IMR-90 (cell line): Measurements from ENCODE around the gene DNM3. TPM values are rescaled to one million over a fixed set of nuclear protein-coding genes. Genes with fewer than 3 reads are reported as not detected.

Source experiments
- ATAC-seq: fragments of 200-7000 bp; cut with Tn5 transposase; 2 replicates; pipeline ENCODE4 v1.9.1; 2020; ENCODE audit warnings: low read depth, mild to moderate bottlenecking, moderate library complexity
- BruUV-seq: library from RNA; stranded (reverse); fragments of 400-500 nt; replicated peaks from 2 replicates; lab custom pipeline; 2021; lab: Mats Ljungman, UMichigan
- CTCF ChIA-PET: fragments of 300-600 bp; formaldehyde crosslinking; extraction: SDS; loops from one replicate; lab custom pipeline; 2021; ENCODE audit warnings: antibody characterized with exemption; lab: Yijun Ruan, JAX
- POLR2A ChIA-PET: fragments of 300-600 bp; sonication (Branson Sonifier 250); formaldehyde crosslinking; loops from one replicate; lab custom pipeline; 2022; ENCODE audit warnings: antibody characterized with exemption; ENCODE audit not compliant: unreplicated experiment; lab: Charles Lee
- DNase-seq: peaks from one replicate; pipeline ENCODE4 v3.0.0; 2013
- H2AFZ ChIP-seq: replicated peaks from 2 replicates; pipeline ENCODE3; 2013; ENCODE audit warnings: low read length, mild to moderate bottlenecking; ENCODE audit not compliant: poor library complexity
- H2AK5ac ChIP-seq: 2 replicates; pipeline ENCODE4 v1.6.1; 2013; ENCODE audit warnings: low read depth, low read length, inconsistent platforms
- H2AK9ac ChIP-seq: replicated peaks from 2 replicates; pipeline ENCODE3; 2013; ENCODE audit warnings: mild to moderate bottlenecking, low read depth, low read length, moderate library complexity; ENCODE audit not compliant: poor library complexity
- H2BK120ac ChIP-seq: 2 replicates; pipeline ENCODE4 v1.6.1; 2013; ENCODE audit warnings: low read depth, low read length, inconsistent platforms
- H2BK15ac ChIP-seq: 3 replicates; pipeline ENCODE4 v1.6.1; 2013; ENCODE audit warnings: low read depth, low read length, inconsistent platforms
- H2BK20ac ChIP-seq: 2 replicates; pipeline ENCODE4 v1.6.1; 2013; ENCODE audit warnings: low read depth, mild to moderate bottlenecking, inconsistent platforms, low read length, moderate library complexity
- H2BK5ac ChIP-seq: 2 replicates; pipeline ENCODE4 v1.6.1; 2013; ENCODE audit warnings: mild to moderate bottlenecking, low read depth, low read length, inconsistent platforms; ENCODE audit not compliant: poor library complexity, severe bottlenecking
- H3K14ac ChIP-seq: replicated peaks from 2 replicates; pipeline ENCODE4 v1.6.1; 2013; ENCODE audit warnings: low read depth, low read length, inconsistent platforms
- H3K18ac ChIP-seq: 2 replicates; pipeline ENCODE4 v1.6.1; 2013; ENCODE audit warnings: low read depth, low read length, control low read depth
- H3K23ac ChIP-seq: 2 replicates; pipeline ENCODE4 v1.6.1; 2013; ENCODE audit warnings: low read depth, low read length, inconsistent platforms
- H3K27ac ChIP-seq: 2 replicates; pipeline ENCODE4 v1.5.1; 2013; ENCODE audit warnings: mild to moderate bottlenecking, control low read depth, low read length; ENCODE audit not compliant: insufficient read depth
- H3K27me3 ChIP-seq: 2 replicates; pipeline ENCODE4 v1.6.1; 2013; ENCODE audit warnings: low read length; ENCODE audit not compliant: control insufficient read depth, insufficient read depth
- H3K36me3 ChIP-seq: 2 replicates; pipeline ENCODE4 v1.6.1; 2013; ENCODE audit warnings: low read length, mixed read lengths; ENCODE audit not compliant: control insufficient read depth, insufficient read depth
- H3K4ac ChIP-seq: 2 replicates; pipeline ENCODE4 v1.6.1; 2013; ENCODE audit warnings: low read depth, low read length, inconsistent platforms
- H3K4me1 ChIP-seq: 2 replicates; pipeline ENCODE4 v1.6.1; 2013; ENCODE audit warnings: low read length, mixed read lengths; ENCODE audit not compliant: control insufficient read depth, insufficient read depth
- H3K4me2 ChIP-seq: 2 replicates; pipeline ENCODE4 v1.6.1; 2013; ENCODE audit warnings: low read depth, mild to moderate bottlenecking, control low read depth, low read length, moderate library complexity
- H3K4me3 ChIP-seq: 2 replicates; pipeline ENCODE4 v1.5.1; 2013; ENCODE audit warnings: low read depth, mild to moderate bottlenecking, control low read depth, low read length, moderate library complexity; ENCODE audit not compliant: insufficient read depth
- H3K56ac ChIP-seq: 2 replicates; pipeline ENCODE4 v1.6.1; 2013; ENCODE audit warnings: low read length, inconsistent platforms; ENCODE audit not compliant: insufficient read depth; ENCODE audit errors: extremely low read depth
- H3K79me1 ChIP-seq, 2 experiments: 2 replicates each; pipeline ENCODE4 v1.6.1; 2013; ENCODE audit warnings: low read length in 2 of 2, inconsistent platforms in 1 of 2, low read depth in 1 of 2
- H3K9ac ChIP-seq: 2 replicates; pipeline ENCODE4 v1.6.1; 2013; ENCODE audit warnings: low read depth, low read length, control low read depth
- H3K9me1 ChIP-seq: 2 replicates; pipeline ENCODE4 v1.6.1; 2013; ENCODE audit warnings: low read length, inconsistent platforms; ENCODE audit not compliant: insufficient read depth
- H3K9me3 ChIP-seq: 2 replicates; pipeline ENCODE4 v1.6.1; 2013; ENCODE audit warnings: low read length; ENCODE audit not compliant: control insufficient read depth, insufficient read depth
- H4K20me1 ChIP-seq: 2 replicates; pipeline ENCODE4 v1.6.1; 2013; ENCODE audit warnings: low read length, inconsistent platforms; ENCODE audit not compliant: insufficient read depth
- H4K5ac ChIP-seq: 2 replicates; pipeline ENCODE4 v1.6.1; 2013; ENCODE audit warnings: mild to moderate bottlenecking, low read depth, low read length, control low read depth
- H4K8ac ChIP-seq, 2 experiments: 2 replicates each; pipeline ENCODE4 v1.6.1; 2013; ENCODE audit warnings: low read depth in 2 of 2, low read length in 2 of 2, control low read depth in 1 of 2, inconsistent platforms in 1 of 2
- H4K91ac ChIP-seq: 2 replicates; pipeline ENCODE4 v1.6.1; 2013; ENCODE audit warnings: low read depth, low read length, inconsistent platforms; ENCODE audit not compliant: insufficient read depth
- CEBPB ChIP-seq: IDR thresholded peaks from 2 replicates; pipeline ENCODE4 v1.6.1; 2012; ENCODE audit warnings: low read depth, low read length, improper control_type of control experiment
- CHD1 ChIP-seq: IDR thresholded peaks from 2 replicates; pipeline ENCODE4 v1.6.1; 2012; ENCODE audit warnings: low read depth, low read length, improper control_type of control experiment
- FOS ChIP-seq: fragments of 150-350 bp; IDR thresholded peaks from 2 replicates; pipeline ENCODE4 v1.6.1; 2016; ENCODE audit warnings: low read depth, low read length
- MAFK ChIP-seq: IDR thresholded peaks from 2 replicates; pipeline ENCODE4 v1.6.1; 2012; ENCODE audit warnings: low read depth, low read length, improper control_type of control experiment
- MXI1 ChIP-seq: IDR thresholded peaks from 2 replicates; pipeline ENCODE4 v1.6.1; 2012; ENCODE audit warnings: low read depth, mild to moderate bottlenecking, low read length, moderate library complexity, borderline replicate concordance
- NFE2L2 ChIP-seq: fragments of 150-350 bp; IDR thresholded peaks from 2 replicates; pipeline ENCODE4 v1.6.1; 2016; ENCODE audit warnings: low read depth, mild to moderate bottlenecking, low read length
- RCOR1 ChIP-seq: IDR thresholded peaks from 2 replicates; pipeline ENCODE4 v1.6.1; 2012; ENCODE audit warnings: mild to moderate bottlenecking, low read length, improper control_type of control experiment; ENCODE audit not compliant: insufficient replicate concordance
- SMC3 ChIP-seq: fragments of 150-350 bp; IDR thresholded peaks from 2 replicates; pipeline ENCODE4 v1.6.1; 2016; ENCODE audit warnings: low read depth, mild to moderate bottlenecking, antibody characterized with exemption, low read length, moderate library complexity
- WGBS, 2 experiments: methylation state at CpG; one replicate each; pipeline versions ENCODE4 v1.1.5 to v1.1.7; 2013; ENCODE audit warnings: missing lambda C conversion rate in 2 of 2; ENCODE audit not compliant: insufficient read length in 1 of 2; ENCODE audit errors: extremely low coverage in 2 of 2; 5-methylcytosine and 5-hydroxymethylcytosine counted together
- dilution Hi-C: fragments of 300-500 bp; cut with HindIII; formaldehyde crosslinking; loops from one replicate; pipeline ENCODE4 v1.14.3; 2018; ENCODE audit warnings: low sequenced_read_pairs; ENCODE audit not compliant: unreplicated experiment
- in situ Hi-C: fragments of 300-500 bp; cut with MboI; formaldehyde crosslinking; loops from 3 replicates; pipeline ENCODE4 v1.14.3; 2019; ENCODE audit warnings: low sequenced_read_pairs, inconsistent platforms, mixed read lengths
- intact Hi-C: fragments of 100-400 bp; cut with micrococcal nuclease; formaldehyde crosslinking; loops from 2 replicates; pipeline ENCODE4 v1.10.0; 2022
- polyA plus RNA-seq, 3 experiments: library from polyadenylated mRNA; depleted of rRNA; stranded (reverse); fragments of >200 nt; gene quantifications; 2 replicates each; pipeline ENCODE4 v1.2.3, GENCODE V29; 2012; ENCODE audit warnings: low replicate concordance in 1 of 3
- total RNA-seq: library from RNA; depleted of rRNA; stranded (reverse); fragments of >200 nt; gene quantifications from 2 replicates; pipeline ENCODE4 v1.2.3, GENCODE V29; 2012

Gene DNM3
- total and polyA plus RNA-seq, 2 of the 4 experiments (the other 2 are of a cell fraction) = 0.36 TPM

GRCh38 chr1:172270605-172271004 is 429.3 kb downstream of the DNM3 start:
- intact Hi-C loops = loop anchor here (1.0 to 10.0 kb wide), 4 partner anchors 126 to 266 kb away; no protein-coding TSS in a partner anchor
- H2AK5ac ChIP-seq = no peak overlapping the region
- no peak overlapping the region for H2AK9ac ChIP-seq
- H2BK120ac ChIP-seq = no peak overlapping the region
- in situ Hi-C loops = no loop called here
- no peak overlapping the region for H3K23ac ChIP-seq
- no peak overlapping the region for H2AFZ ChIP-seq
- no peak overlapping the region for H3K9ac ChIP-seq
- no peaks in the 10 kb centered on the region for H3K27me3 ChIP-seq
- TF ChIP-seq MAFK (no peak), FOS (no peak), SMC3 (no peak), NFE2L2 (no peak), CEBPB (no peak), MXI1 (no peak), CHD1 (no peak), RCOR1 (no peak)
- DNase-seq (peak; percentile 47), ATAC-seq (peak; percentile 93)
- ChIA-PET POLR2A (interaction anchor here (0.5 to 0.6 kb wide), 2 partner anchors 60 to 124 kb away, joined by 13 to 18 read pairs; no protein-coding TSS in a partner anchor), CTCF (interaction anchor here (0.6 kb wide), 1 partner anchor 477 kb away, joined by 8 read pairs; no protein-coding TSS in a partner anchor)
- no TSS peak for BruUV-seq
- H2BK20ac ChIP-seq = no peak overlapping the region
- no peaks in the 10 kb centered on the region for H4K20me1 ChIP-seq
- H3K4ac ChIP-seq = no peak overlapping the region
- no peak overlapping the region for H3K14ac ChIP-seq
- no peak overlapping the region for H4K5ac ChIP-seq
- no peaks in the 10 kb centered on the region for H3K9me1 ChIP-seq
- no peak overlapping the region for H3K4me3 ChIP-seq
- no peak overlapping the region for H4K8ac ChIP-seq
- peak overlapping the region; percentile 44; the same call in 1 of the 2 replicates for H3K56ac ChIP-seq
- peaks cover 2% of the 10 kb centered on the region; the same call in 1 of the 2 replicates for H3K4me1 ChIP-seq
- no peaks in the 10 kb centered on the region for H3K79me1 ChIP-seq
- dilution Hi-C loops = no loop called here
- no CpG with 5 or more reads among the region's 3 CpGs for WGBS, 2 experiments
- H3K18ac ChIP-seq = peak overlapping the region; percentile 3; the same call in 1 of the 2 replicates
- peak overlapping the region; percentile 80; the same call in 1 of the 2 replicates for H3K4me2 ChIP-seq
- peak overlapping the region; percentile 84 for H2BK5ac ChIP-seq
- no peak overlapping the region for H4K91ac ChIP-seq
- H3K36me3 ChIP-seq = no peaks in the 10 kb centered on the region
- peak overlapping the region; percentile 5; the same call in 1 of the 2 replicates for H3K27ac ChIP-seq
- H3K9me3 ChIP-seq = no peaks in the 10 kb centered on the region
- no peak overlapping the region for H2BK15ac ChIP-seq
